Mucosa of descending colon (tissue), 3 donors: ENCODE measurements around the gene ZC3H15. TPM values are rescaled to one million over a fixed set of nuclear protein-coding genes. Genes with fewer than 3 reads are reported as not detected.

ENCODE experiments used
- ATAC-seq: fragments of 200-7000 bp; cut with Tn5 transposase; one replicate; pipeline ENCODE4 v1.9.1; 2020; ENCODE audit warnings: mild to moderate bottlenecking, moderate library complexity
- DNase-seq, 3 donors: peaks; one replicate each; pipeline ENCODE4 v3.0.0-alpha.2; 2020
- H3K36me3 ChIP-seq: fragments of 200-600 bp; one replicate; pipeline ENCODE4 v1.8.0; 2021; ENCODE audit warnings: low read depth, mild to moderate bottlenecking
- H3K4me1 ChIP-seq: fragments of 200-600 bp; one replicate; pipeline ENCODE4 v1.8.0; 2021; ENCODE audit warnings: low read depth, mild to moderate bottlenecking
- H3K4me3 ChIP-seq: fragments of 200-600 bp; one replicate; pipeline ENCODE4 v1.8.0; 2021; ENCODE audit warnings: mild to moderate bottlenecking
- H3K9me3 ChIP-seq: fragments of 200-600 bp; one replicate; pipeline ENCODE4 v1.8.0; 2021; ENCODE audit warnings: mild to moderate bottlenecking
- intact Hi-C, 2 donors: fragments of 100-400 bp; cut with DNase I in 1 of 2; cut with micrococcal nuclease in 1 of 2; formaldehyde crosslinking; loops; one replicate each; pipeline versions ENCODE4 v1.11.0 to v1.11.1; 2022; cut with DNase I, micrococcal nuclease
- total RNA-seq, 3 donors: library from RNA; stranded (reverse); fragmentation: NEBNext Ultra II Directional in 2 of 3; extraction: Animal tissue kit (Norgen Biotek cat#: 25700) in 2 of 3; gene quantifications; one replicate each; pipeline versions ENCODE4 v1.2.1 to v1.2.4, GENCODE V29; 2021 to 2023
- TF ChIP-seq, protein P1 (sequence below): fragments of 200-600 bp; IDR thresholded peaks from one replicate; pipeline ENCODE4 v1.8.0; 2022; ENCODE audit warnings: antibody characterized with exemption, mild to moderate bottlenecking
- donor health status: DM: no; HTN: no; CAD: no; lungs with moderate emphysema.
- donor health status: DM: no; HTN: no; CAD: no.
- donor health status: DM: no; HTN: yes; CAD: no.

ZC3H15 gene
- total RNA-seq, 3 donors from 2014 or later = 46.5 to 54.6 (median 48.2) TPM

DNA sequence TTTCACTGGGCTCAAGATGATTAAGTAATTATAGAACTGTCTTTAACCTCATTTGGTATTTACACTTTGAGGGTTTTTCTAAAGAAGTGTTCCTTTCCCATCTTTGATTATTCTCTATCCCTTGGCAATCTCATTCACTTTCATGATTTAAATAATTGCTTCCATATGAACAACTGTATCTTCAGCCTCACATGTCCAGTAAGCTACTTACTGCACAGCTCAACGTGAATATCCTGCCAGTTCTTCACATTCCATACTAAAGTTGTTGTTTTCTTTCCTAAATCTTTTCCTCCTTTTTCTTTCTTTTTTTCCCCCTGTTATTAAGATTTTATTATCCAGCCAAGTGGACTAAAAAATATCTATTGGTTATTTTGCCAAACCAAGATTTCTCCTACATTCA lies 37.7 kb downstream of the ZC3H15 start:
- TF ChIP-seq, protein P1, sequence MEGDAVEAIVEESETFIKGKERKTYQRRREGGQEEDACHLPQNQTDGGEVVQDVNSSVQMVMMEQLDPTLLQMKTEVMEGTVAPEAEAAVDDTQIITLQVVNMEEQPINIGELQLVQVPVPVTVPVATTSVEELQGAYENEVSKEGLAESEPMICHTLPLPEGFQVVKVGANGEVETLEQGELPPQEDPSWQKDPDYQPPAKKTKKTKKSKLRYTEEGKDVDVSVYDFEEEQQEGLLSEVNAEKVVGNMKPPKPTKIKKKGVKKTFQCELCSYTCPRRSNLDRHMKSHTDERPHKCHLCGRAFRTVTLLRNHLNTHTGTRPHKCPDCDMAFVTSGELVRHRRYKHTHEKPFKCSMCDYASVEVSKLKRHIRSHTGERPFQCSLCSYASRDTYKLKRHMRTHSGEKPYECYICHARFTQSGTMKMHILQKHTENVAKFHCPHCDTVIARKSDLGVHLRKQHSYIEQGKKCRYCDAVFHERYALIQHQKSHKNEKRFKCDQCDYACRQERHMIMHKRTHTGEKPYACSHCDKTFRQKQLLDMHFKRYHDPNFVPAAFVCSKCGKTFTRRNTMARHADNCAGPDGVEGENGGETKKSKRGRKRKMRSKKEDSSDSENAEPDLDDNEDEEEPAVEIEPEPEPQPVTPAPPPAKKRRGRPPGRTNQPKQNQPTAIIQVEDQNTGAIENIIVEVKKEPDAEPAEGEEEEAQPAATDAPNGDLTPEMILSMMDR = no peak
- H3K4me3 ChIP-seq = no peak overlapping the region
- H3K4me1 ChIP-seq = no peaks in the 10 kb centered on the region
- H3K36me3 ChIP-seq = no peaks in the 10 kb centered on the region
- DNase-seq (no peak), ATAC-seq (no peak)
- intact Hi-C loops = no loop called here
- H3K9me3 ChIP-seq = no peaks in the 10 kb centered on the region

DNA sequence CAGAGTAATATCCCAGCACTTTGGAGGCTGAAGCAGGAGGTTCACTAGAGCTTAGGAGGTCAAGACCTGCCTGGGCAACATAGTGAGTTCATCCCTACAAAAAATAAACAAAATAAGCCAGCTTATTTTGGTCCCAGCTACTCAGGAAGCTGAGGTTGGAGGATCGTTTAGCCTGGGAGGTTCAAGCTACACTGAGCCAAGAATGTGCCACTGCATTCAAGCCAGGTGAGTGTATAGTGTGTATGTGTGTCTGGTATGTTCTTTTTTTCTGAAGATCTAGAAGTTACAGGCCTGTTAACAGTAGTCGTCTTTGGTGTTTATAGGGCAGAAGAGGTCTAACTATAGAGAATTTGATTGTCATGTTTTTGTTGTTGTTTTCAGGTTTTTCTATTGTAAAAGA lies 40.2 kb downstream of the ZC3H15 start:
- H3K9me3 ChIP-seq = no peaks in the 10 kb centered on the region
- ATAC-seq (no peak), DNase-seq (no peak)
- TF ChIP-seq, protein P1 = no peak
- H3K4me3 ChIP-seq = no peak overlapping the region
- intact Hi-C loops = no loop called here
- H3K36me3 ChIP-seq = no peaks in the 10 kb centered on the region
- no peaks in the 10 kb centered on the region for H3K4me1 ChIP-seq

DNA sequence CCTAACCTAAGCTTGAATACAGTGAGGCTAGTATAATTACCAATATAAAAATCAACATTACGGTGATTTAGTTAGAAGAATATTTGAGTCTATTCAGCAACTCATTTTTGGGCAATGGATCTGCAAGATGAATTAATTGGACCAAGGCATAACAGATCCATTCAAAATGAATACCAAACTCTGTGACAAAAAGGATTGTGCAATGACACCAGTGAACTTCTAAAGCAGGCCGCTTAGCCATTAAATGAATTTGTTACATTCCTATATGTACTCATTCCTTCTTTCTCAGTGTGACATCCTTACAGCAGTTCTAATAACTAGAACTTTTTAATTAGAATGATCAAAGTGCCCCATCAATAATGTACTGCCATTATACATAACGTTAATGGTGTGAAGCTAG lies 44.3 kb downstream of the ZC3H15 start:
- no peaks in the 10 kb centered on the region for H3K4me1 ChIP-seq
- H3K4me3 ChIP-seq = no peak overlapping the region
- H3K36me3 ChIP-seq = no peaks in the 10 kb centered on the region
- H3K9me3 ChIP-seq = no peaks in the 10 kb centered on the region
- DNase-seq = no peak
- intact Hi-C loops = no loop called here
- TF ChIP-seq, protein P1 = no peak
- no peak for ATAC-seq

DNA sequence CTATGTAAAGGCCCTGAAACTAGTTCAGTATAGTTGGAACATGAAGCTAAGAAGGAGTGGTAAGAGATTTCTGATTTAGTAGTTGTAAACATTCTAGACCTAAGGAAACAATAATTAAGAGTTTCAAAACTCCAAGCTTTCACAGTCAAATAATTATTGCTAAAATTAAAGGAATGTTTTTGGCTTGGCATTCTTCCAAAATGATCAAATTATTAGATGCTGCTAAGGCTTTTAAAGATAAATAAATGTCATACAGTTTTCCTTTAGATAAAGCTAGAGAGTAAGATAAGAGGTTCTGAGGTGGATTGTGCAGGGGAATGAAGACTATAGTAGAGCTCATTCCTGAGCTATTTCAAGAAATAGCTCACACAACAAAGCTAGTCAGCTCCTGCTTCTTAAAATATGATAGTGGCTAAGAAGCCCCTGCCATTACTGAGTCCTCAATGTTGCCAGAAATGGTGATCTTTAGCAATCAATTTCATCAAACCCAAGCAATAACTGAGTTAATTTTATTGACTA lies 45.3 kb downstream of the ZC3H15 start:
- intact Hi-C loops = no loop called here
- DNase-seq (no peak), ATAC-seq (no peak)
- Histone ChIP-seq H3K36me3 (no peaks in the 10 kb centered on the region), H3K9me3 (no peaks in the 10 kb centered on the region), H3K4me3 (no peak overlapping the region), H3K4me1 (no peaks in the 10 kb centered on the region)
- TF ChIP-seq, protein P1 = no peak

DNA sequence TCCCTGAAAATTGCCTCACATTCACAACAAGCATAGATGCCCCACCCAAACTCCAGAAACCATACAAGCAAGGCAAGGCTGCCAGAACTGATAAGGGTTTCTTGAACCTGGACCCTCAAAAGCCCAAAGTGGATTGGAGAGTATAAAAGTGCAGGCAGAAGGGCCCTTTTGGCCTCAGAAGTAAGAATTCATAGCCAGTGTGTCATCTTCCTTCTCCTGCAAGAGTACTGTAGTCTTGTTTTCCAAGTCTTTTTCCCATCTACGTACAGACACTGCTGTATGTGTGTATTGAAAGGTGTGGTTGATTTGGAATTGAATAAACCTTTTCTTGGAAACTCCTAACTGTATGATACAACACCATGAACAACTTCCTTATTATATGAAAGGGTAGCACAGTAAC lies 46.8 kb downstream of the ZC3H15 start:
- Histone ChIP-seq H3K4me3 (no peak overlapping the region), H3K9me3 (no peaks in the 10 kb centered on the region), H3K4me1 (no peaks in the 10 kb centered on the region), H3K36me3 (no peaks in the 10 kb centered on the region)
- DNase-seq = no peak
- TF ChIP-seq, protein P1 = no peak
- intact Hi-C loops = no loop called here
- peak; percentile 88 for ATAC-seq

DNA sequence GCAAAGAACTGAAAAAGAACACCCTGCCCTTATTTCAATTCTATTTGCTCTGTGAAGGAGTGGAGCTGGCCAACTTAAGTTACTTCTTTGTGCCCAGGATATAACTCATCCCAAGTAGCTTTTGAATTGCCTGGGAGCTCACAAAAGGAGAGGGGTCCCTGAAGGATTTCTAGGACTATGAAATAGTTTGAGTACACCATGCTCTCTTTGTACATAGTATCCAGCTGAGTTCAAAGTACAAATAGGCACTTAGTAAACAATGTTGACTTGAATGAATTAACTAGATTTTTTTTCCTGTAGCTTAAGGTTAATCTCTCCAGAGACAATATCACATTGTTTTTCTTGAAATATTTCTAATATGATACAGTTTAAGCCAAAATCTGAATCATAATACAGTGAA lies 47.7 kb downstream of the ZC3H15 start:
- ATAC-seq (peak; percentile 26), DNase-seq (no peak)
- intact Hi-C loops = no loop called here
- no peaks in the 10 kb centered on the region for H3K9me3 ChIP-seq
- H3K4me1 ChIP-seq = no peaks in the 10 kb centered on the region
- TF ChIP-seq, protein P1 = no peak
- H3K36me3 ChIP-seq = no peaks in the 10 kb centered on the region
- H3K4me3 ChIP-seq = no peak overlapping the region
